Immature natural killer cell (primary cell): Measurements from ENCODE around the gene ZNF217. TPM values are rescaled to one million over a fixed set of nuclear protein-coding genes. Genes with fewer than 3 reads are reported as not detected.

Source experiments
- DNase-seq, 3 donors: peaks; one replicate each; pipeline ENCODE4 v3.0.0; 2022; ENCODE audit warnings: mixed read lengths in 1 of 3
- H3K27ac Mint-ChIP-seq, 6 donors: one replicate each; pipeline ENCODE4 v1.8.0; 2020; ENCODE audit warnings: mixed read lengths in 6 of 6, mild to moderate bottlenecking in 5 of 6, inconsistent platforms in 4 of 6, moderate library complexity in 3 of 6
- H3K27me3 Mint-ChIP-seq, 3 donors: one replicate each; pipeline ENCODE4 v1.8.0; 2020 to 2021; ENCODE audit warnings: low read depth in 3 of 3, mild to moderate bottlenecking in 3 of 3, mixed read lengths in 3 of 3, moderate library complexity in 3 of 3, inconsistent platforms in 1 of 3
- H3K36me3 Mint-ChIP-seq, 3 donors: one replicate each; pipeline ENCODE4 v1.8.0; 2020; ENCODE audit warnings: mixed read lengths in 3 of 3, inconsistent platforms in 2 of 3, mild to moderate bottlenecking in 2 of 3
- H3K4me1 Mint-ChIP-seq, 2 donors: one replicate each; pipeline ENCODE4 v1.8.0; 2020; ENCODE audit warnings: inconsistent platforms in 2 of 2, mild to moderate bottlenecking in 2 of 2, mixed read lengths in 2 of 2, moderate library complexity in 1 of 2
- H3K4me3 Mint-ChIP-seq, 5 donors: one replicate each; pipeline ENCODE4 v1.8.0; 2020; ENCODE audit warnings: mild to moderate bottlenecking in 5 of 5, mixed read lengths in 5 of 5, inconsistent platforms in 3 of 5, moderate library complexity in 3 of 5
- H3K9me3 Mint-ChIP-seq, 6 donors: one replicate each; pipeline ENCODE4 v1.8.0; 2020; ENCODE audit warnings: mild to moderate bottlenecking in 6 of 6, mixed read lengths in 6 of 6, inconsistent platforms in 4 of 6, moderate library complexity in 3 of 6
- polyA plus RNA-seq, 3 donors: library from polyadenylated mRNA; unstranded; fragments of 300-500 nt; fragmentation: Illumina TruSeq; gene quantifications; one replicate each; pipeline ENCODE4 v1.2.3, GENCODE V29; 2021

The ZNF217 gene
- polyA plus RNA-seq, 3 donors from 2014 or later, result 10.0 to 33.5 (median 16.2) TPM

DNA sequence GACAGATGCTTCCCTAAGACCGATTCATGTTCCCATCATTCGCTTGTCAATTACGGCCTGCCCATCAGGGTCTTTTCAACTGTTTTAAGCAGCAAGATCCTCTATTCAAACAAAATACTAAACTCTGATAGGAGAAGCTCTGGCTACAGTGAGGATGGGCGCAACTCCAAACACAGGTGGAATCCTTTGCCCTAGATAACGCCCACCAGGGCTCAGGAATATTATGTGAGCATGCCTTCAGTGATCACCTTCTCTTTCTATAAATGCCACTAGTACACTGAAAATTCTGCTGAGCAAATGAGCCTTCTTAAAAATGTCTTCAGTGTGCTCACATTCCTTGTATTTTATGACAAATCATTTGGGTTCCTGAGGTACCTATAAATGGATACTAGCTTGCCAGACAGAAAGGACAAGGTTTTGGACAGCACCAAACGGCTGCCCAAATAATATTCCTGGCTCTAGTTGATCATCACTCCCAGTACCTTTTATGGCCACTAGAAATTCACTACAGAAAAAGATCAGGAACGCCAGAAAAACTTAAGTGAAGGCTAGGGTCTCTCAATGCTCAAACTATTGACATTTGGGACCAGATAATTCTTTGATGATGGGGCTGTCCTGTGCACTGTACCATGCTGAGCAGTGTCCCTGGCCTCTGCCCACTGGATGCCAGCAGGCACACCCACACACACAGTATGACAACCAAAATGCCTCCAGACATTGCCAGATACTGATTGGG is 13.1 kb downstream of the ZNF217 start:
- Mint-ChIP-seq H3K27me3 (peaks cover 0 to 2% (median 0%) of the 10 kb centered on the region in 3 donors), H3K36me3 (peaks cover 19 to 45% (median 30%) of the 10 kb centered on the region in 3 donors), H3K4me3 (peak overlapping the region; percentile 57 to 96 (median 70)), H3K27ac (peak overlapping the region; percentile 77 to 95 (median 92)), H3K4me1 (peaks cover 71 to 100% of the 10 kb centered on the region in 2 donors), H3K9me3 (no peaks in the 10 kb centered on the region)
- no peak for DNase-seq

DNA sequence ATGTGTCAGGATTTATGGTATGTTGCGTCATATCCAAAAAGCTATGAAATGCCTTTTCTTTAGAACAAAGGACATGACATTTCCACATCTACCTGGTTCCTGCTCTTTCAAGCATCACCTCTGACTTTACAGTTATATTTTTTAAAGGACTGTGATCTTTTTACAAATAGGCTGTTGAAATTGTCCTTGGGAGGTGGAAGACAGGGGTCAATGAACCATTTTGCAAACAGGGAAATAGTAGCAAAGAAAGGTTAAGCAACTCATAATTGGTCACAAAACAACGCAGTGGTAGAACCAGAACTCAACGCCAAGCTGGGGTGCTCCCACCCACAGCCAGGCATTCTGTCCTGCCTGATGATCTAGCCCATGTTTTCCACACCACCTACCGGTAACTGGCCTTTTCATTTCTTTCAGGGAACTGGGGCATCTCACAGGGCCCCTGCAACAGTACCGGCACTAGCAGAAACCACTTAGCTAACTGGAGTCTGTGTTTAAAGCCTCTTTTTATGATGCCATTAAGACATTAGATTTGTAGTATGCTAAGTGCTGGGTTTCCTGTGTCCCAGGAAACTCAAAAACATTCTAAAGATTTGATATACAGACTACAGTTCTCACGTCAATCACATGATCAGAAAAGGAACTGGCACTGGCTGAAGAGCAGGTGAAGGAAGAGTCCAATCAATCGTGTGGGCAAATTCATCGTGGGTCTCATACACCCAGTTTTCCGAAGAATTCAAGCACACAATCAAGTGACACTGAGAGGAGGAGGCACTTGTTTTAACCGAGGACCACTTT is 13.9 kb downstream of the ZNF217 start:
- Mint-ChIP-seq H3K9me3 (no peaks in the 10 kb centered on the region), H3K4me3 (peak overlapping the region; percentile 57 to 96 (median 70)), H3K27me3 (peaks cover 0 to 2% (median 0%) of the 10 kb centered on the region in 3 donors), H3K36me3 (peaks cover 24 to 53% (median 38%) of the 10 kb centered on the region in 3 donors), H3K4me1 (peaks cover 70 to 100% of the 10 kb centered on the region in 2 donors), H3K27ac (peak overlapping the region; percentile 77 to 95 (median 92))
- no peak for DNase-seq

DNA sequence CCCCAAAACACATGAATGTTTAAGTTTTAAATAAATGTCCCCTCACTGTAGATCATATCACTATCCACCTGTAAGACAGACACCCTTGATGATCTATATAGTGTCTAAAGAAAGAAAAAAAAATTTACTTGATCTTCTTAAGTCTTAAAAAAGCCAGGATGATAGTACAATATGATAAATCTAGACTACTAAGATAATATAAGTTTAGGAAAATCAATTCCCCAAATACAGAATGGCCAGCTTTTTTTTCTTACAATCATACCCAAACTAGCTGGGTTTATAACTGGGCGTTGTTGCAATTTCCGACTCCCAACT is 14.4 kb downstream of the ZNF217 start:
- Mint-ChIP-seq H3K36me3 (peaks cover 24 to 56% (median 40%) of the 10 kb centered on the region in 3 donors), H3K4me3 (peak overlapping the region; percentile 60 to 96 (median 70)), H3K9me3 (no peaks in the 10 kb centered on the region), H3K27ac (peak overlapping the region; percentile 77 to 95 (median 92)), H3K4me1 (peaks cover 66 to 100% of the 10 kb centered on the region in 2 donors), H3K27me3 (peaks cover 0 to 2% (median 0%) of the 10 kb centered on the region in 3 donors)
- no peak for DNase-seq

DNA sequence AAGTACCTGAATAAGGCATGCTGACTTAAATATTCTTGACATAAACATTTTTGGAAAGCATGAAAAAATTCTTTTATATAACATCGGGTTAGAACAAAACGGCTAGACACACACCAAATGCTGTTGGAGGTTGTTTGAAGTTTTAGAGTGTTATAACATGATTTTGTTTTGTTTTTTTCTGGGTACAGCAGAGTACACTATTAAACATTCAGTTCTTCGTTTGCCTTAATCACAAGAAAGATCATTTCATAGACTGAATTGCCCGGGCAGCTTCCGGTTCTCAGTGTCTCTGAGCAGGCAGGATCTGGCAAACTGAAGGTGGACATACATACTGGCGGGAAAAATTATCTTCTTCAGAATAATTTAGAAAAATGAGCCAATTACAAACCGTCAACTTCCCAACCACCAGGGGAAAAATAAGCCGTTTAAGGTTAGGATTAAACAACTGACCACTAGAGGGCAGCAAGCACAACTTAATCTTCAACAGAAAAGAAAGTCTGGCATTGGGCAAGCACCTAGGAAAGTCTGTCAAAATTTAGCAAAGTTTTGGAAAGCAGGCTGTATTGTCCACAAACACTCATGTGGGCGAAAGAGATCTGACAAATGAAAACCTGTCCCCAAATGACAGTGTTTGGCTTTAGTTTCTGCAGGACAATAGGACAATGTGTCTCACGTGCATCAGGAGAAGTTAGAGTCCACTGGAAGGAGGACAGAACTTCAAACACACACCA is 15.0 kb downstream of the ZNF217 start:
- Mint-ChIP-seq H3K27me3 (peaks cover 0 to 2% (median 0%) of the 10 kb centered on the region in 3 donors), H3K36me3 (peaks cover 24 to 59% (median 43%) of the 10 kb centered on the region in 3 donors), H3K9me3 (no peaks in the 10 kb centered on the region), H3K4me1 (peaks cover 61 to 98% of the 10 kb centered on the region in 2 donors), H3K4me3 (peak overlapping the region; percentile 60 to 96 (median 70)), H3K27ac (peak overlapping the region; percentile 77 to 95 (median 92))
- DNase-seq, result peak; percentile 78 to 82 (median 80)

DNA sequence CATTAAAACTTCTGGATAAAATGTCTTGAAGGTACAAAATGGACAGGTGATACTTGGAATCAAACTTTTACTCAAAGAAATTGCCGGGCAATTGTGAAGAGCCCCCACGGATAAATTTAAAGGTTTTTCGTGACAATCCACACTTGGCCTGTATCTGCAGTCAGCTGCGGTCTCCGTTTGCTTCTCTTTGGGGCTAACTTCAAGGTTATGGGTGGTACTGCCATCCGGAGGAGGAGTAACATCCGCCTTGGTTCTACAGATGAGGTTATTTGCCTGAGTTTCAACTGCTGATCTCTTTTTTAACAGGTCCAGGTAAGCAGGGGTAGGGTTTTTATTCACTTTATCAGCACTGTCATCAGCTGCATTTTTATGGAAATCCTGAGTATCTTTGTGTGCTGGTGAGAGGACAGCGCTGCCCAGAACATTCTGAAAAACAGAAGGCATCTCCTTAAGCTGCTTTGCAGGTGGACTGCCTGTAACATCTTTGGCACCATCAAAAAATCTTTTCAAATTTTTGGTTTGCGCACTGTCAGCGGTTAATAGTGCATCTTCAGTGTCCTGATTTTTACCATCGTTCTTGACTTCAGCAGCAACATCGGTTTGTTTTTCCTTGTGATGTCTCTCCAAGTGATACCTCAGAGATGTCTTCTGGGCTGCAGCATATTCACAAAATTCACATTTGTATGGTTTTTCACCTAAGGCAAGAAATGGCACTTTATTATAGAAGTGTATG is 16.9 kb downstream of the ZNF217 start:
- Mint-ChIP-seq H3K9me3 (no peaks in the 10 kb centered on the region), H3K36me3 (peaks cover 16 to 54% (median 43%) of the 10 kb centered on the region in 3 donors), H3K4me3 (no peak overlapping the region), H3K4me1 (peaks cover 53 to 91% of the 10 kb centered on the region in 2 donors), H3K27ac (peak overlapping the region in 2 of 6 donors; percentile 34 to 78), H3K27me3 (peaks cover 0 to 2% (median 0%) of the 10 kb centered on the region in 3 donors)
- no peak for DNase-seq

DNA sequence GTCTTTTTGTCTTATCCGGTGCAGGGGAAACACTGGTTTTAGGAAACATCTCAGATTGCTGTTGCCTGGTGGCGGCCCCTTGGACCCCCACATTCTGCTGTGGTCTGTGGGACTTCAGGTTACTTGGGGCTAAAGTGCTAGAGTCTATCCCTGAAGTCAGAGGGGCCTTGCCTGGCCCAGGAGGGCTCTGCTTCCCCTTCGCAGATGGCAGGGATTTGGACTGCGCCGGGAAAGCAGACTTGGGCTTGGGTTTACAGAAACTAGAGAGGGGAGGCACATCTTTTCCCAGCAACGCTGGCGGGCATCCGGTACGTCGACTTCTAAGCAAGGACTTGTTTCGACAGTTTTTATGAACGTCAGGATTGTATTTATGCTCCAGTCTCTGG is 17.5 kb downstream of the ZNF217 start:
- H3K4me3 Mint-ChIP-seq, result no peak overlapping the region
- peaks cover 50 to 91% of the 10 kb centered on the region in 2 donors for H3K4me1 Mint-ChIP-seq
- H3K36me3 Mint-ChIP-seq, result peaks cover 16 to 56% (median 46%) of the 10 kb centered on the region in 3 donors
- H3K27me3 Mint-ChIP-seq, result peaks cover 0 to 2% (median 0%) of the 10 kb centered on the region in 3 donors
- no peaks in the 10 kb centered on the region for H3K9me3 Mint-ChIP-seq
- DNase-seq, result no peak
- peak overlapping the region in 3 of 6 donors; percentile 39 to 78 (median 77) for H3K27ac Mint-ChIP-seq

DNA sequence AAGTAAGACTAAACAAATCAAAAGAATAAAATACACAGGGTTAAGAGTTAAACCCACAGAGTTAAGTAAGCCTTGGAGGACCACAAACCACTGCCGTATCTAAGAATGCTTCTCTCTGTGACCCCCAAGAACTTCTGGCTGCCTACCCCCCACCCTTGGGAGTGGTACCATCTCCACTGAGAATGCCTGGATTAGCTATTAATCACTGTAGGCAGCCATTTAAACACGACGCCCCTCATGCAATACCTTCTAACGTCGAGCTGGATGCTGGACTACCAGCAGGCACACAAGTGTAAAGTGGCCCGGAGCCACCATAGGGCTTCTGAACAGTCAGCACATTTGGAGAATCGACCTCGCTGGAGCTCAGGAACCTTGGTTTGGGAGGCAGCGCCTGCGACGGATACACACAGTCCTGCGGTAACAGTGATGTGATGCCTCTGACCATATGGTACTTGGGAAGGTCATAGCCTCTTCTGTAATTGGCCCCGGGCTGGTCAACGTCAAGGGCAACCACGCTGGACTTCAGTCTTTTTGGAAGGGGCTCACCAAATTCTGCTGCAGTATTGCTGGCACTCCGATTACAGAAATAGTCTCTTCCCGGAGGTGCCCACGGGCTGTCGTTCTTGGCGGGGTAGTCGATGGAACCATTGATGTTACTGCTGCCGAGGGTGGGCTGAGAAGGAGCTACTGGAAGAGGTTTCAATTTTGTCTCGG is 18.0 kb downstream of the ZNF217 start:
- no peak overlapping the region for H3K4me3 Mint-ChIP-seq
- peaks cover 47 to 91% of the 10 kb centered on the region in 2 donors for H3K4me1 Mint-ChIP-seq
- peak overlapping the region in 5 of 6 donors; percentile 39 to 78 (median 71) for H3K27ac Mint-ChIP-seq
- H3K36me3 Mint-ChIP-seq, result peaks cover 16 to 59% (median 46%) of the 10 kb centered on the region in 3 donors
- no peak for DNase-seq
- H3K27me3 Mint-ChIP-seq, result peaks cover 0 to 2% (median 0%) of the 10 kb centered on the region in 3 donors
- no peaks in the 10 kb centered on the region for H3K9me3 Mint-ChIP-seq

DNA sequence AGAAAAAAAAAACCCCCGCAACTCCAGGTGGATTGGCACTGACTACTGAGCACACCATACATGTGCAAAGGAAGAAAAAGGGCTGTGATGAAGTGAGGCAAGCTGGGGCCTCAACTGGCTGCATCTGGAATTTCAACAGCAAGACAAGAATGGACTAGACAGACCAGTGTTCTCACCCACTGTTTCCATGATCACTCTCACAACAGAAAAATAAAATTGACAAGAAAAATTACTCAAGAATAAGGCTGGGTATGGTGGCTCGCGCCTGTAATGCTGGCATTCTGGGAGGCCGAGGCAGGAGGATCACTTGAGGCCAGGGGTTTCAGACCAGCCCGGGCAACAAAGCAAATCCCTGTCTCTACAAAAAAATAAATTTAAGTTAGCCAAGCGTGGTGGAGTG is 18.8 kb downstream of the ZNF217 start:
- Mint-ChIP-seq H3K27me3 (peaks cover 0 to 2% (median 0%) of the 10 kb centered on the region in 3 donors), H3K9me3 (no peaks in the 10 kb centered on the region), H3K4me3 (no peak overlapping the region), H3K27ac (peak overlapping the region in 4 of 6 donors; percentile 16 to 69 (median 40)), H3K36me3 (peaks cover 16 to 58% (median 42%) of the 10 kb centered on the region in 3 donors), H3K4me1 (peaks cover 41 to 88% of the 10 kb centered on the region in 2 donors)
- no peak for DNase-seq

DNA sequence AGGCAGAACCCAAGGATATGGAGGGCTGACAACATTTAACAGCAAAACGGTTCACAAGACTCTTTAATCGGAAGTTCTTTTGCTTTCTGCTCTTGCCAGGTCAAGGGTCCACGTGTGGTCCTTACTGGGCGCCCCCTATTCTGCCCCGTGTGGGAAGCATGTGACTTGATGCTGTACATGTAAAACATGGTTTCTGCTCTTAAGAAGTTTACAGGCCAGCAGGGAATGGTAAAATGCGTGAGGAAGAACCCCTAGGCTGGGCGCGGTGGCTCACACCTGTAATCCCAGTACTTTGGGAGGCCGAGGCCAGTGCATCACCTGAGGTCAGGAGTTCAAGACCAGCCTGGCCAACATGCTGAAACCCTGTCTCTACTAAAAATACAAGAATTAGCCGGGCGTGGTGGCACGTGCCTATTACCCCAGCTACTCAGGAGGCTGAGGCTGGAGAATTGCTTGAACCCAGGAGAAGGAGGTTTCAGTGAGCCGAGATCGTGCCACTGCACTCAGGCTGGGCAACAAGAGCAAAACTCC is 19.3 kb downstream of the ZNF217 start:
- peaks cover 19 to 60% (median 41%) of the 10 kb centered on the region in 3 donors for H3K36me3 Mint-ChIP-seq
- peak overlapping the region in 2 of 6 donors; percentile 10 to 56 for H3K27ac Mint-ChIP-seq
- no peak for DNase-seq
- peaks cover 0 to 2% (median 0%) of the 10 kb centered on the region in 3 donors for H3K27me3 Mint-ChIP-seq
- no peak overlapping the region for H3K4me3 Mint-ChIP-seq
- H3K4me1 Mint-ChIP-seq, result peaks cover 38 to 83% of the 10 kb centered on the region in 2 donors
- no peaks in the 10 kb centered on the region for H3K9me3 Mint-ChIP-seq

DNA sequence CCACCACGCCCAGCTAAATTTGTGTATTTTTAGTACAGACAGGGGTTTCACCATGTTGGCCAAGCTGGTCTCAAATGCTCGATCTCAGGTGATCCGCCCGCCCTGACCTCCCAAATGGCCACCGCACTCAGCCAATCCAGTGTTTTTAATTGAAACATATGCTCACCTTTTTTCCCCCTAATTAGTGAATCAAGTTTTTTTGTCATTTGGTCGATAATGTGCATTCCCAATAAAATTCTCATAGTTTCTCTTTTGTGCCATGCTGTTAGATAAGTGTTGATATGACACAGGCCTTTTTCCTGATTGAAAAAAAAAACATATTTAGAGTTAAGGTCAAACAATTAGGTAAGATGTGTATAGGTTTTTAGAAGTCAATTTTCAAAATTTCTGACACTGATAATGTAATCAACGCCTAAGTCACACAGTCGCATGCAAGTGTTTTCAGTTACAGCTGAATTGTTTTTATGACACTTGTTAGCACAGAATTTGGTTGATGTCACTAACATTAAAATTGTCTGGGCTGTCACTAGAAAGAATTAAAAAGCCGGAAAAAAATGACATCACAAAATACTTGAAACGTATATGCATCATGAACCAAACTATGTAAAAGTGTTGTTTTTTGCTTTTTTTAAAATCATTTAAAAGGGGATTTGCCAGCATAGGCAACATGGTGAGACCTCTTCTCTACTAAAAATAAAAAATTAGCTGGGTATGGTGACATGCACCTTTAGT is 21.9 kb downstream of the ZNF217 start:
- Mint-ChIP-seq H3K9me3 (no peaks in the 10 kb centered on the region), H3K27ac (peak overlapping the region; percentile 20 to 78 (median 59)), H3K36me3 (peaks cover 20 to 62% (median 39%) of the 10 kb centered on the region in 3 donors), H3K4me1 (peaks cover 30 to 69% of the 10 kb centered on the region in 2 donors), H3K4me3 (no peak overlapping the region), H3K27me3 (peaks cover 0 to 2% (median 0%) of the 10 kb centered on the region in 3 donors)
- DNase-seq, result no peak

DNA sequence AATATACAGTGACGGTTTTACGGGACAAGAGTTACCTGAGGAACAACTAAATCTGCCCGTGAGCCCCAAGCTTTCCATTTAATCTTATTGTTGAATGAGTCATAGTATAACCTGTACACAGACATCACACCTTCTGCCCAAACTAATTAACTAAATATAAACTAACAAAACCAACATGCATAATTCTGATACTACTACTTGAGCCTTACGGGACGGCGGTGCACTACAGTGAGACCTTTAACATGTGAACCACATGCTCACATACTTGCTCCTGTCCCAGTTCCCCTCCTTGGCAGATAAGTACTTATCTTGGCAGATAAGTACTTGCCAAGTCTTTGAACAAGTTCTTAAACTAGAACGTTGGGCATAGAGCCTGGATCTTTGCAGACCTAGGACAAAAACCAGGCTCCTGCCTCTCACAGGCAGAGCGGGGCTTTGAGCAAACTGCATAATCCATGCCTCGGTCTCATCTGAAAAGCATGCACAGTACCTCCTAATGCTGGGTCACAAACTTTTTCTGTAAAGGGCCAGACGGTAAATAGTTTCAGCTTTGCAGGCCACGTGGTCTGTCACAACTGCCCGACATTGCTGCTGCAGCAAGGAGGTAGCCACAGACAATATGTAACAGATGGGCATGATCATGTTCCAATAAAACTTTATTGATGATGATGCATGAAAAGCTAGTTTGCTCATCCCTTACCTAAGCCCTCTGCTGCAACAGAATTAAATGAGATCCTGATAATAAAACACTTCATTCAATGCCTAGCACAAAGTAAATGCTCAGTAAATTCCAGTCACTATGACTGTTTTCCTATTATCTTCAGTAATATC is 23.0 kb downstream of the ZNF217 start:
- H3K27ac Mint-ChIP-seq, result peak overlapping the region in 3 of 6 donors; percentile 30 to 71 (median 42)
- H3K4me1 Mint-ChIP-seq, result peaks cover 27 to 58% of the 10 kb centered on the region in 2 donors
- DNase-seq, result no peak
- peaks cover 12 to 51% (median 29%) of the 10 kb centered on the region in 3 donors for H3K36me3 Mint-ChIP-seq
- no peaks in the 10 kb centered on the region for H3K27me3 Mint-ChIP-seq
- H3K4me3 Mint-ChIP-seq, result no peak overlapping the region
- H3K9me3 Mint-ChIP-seq, result no peaks in the 10 kb centered on the region
